Activated CD8-positive, alpha-beta T cell treated with anti-CD3 and anti-CD28 coated beads for 36 hours (primary cell): ENCODE measurements around the gene USP20. TPM values are rescaled to one million over a fixed set of nuclear protein-coding genes. Genes with fewer than 3 reads are reported as not detected.

Experiments used
- ATAC-seq: fragments of 200-7000 bp; cut with Tn5 transposase; one replicate; pipeline ENCODE4 v1.10.0; 2021; ENCODE audit warnings: mild to moderate bottlenecking, moderate library complexity
- CTCF ChIA-PET: fragments of 350-600 bp; sonication (Branson Sonifier 250); formaldehyde crosslinking; loops from one replicate; lab custom pipeline; 2021; ENCODE audit warnings: antibody characterized with exemption; lab: Charles Lee
- POLR2A ChIA-PET: fragments of 350-600 bp; sonication (Branson Sonifier 250); formaldehyde crosslinking; loops from one replicate; lab custom pipeline; 2021; ENCODE audit warnings: antibody characterized with exemption; lab: Charles Lee
- DNase-seq: peaks from one replicate; pipeline ENCODE4 v3.0.0-alpha.2; 2020
- H3K27ac Mint-ChIP-seq: one replicate; pipeline ENCODE4 v1.8.0; 2021; ENCODE audit warnings: mild to moderate bottlenecking, mixed read lengths
- H3K27me3 Mint-ChIP-seq: one replicate; pipeline ENCODE4 v1.8.0; 2021; ENCODE audit warnings: mixed read lengths
- H3K36me3 Mint-ChIP-seq: one replicate; pipeline ENCODE4 v1.8.0; 2021; ENCODE audit warnings: low read depth, mixed read lengths
- H3K4me1 Mint-ChIP-seq: one replicate; pipeline ENCODE4 v1.8.0; 2021; ENCODE audit warnings: low read depth, mixed read lengths
- H3K4me3 Mint-ChIP-seq: one replicate; pipeline ENCODE4 v1.8.0; 2021; ENCODE audit warnings: mild to moderate bottlenecking, moderate library complexity, mixed read lengths
- H3K9me3 Mint-ChIP-seq: one replicate; pipeline ENCODE4 v1.8.0; 2021; ENCODE audit warnings: mixed read lengths
- CTCF ChIP-seq: fragments of 200-600 bp; IDR thresholded peaks from one replicate; pipeline ENCODE4 v1.8.0; 2022; ENCODE audit warnings: antibody characterized with exemption, mild to moderate bottlenecking
- intact Hi-C: fragments of 100-400 bp; cut with micrococcal nuclease; formaldehyde crosslinking; loops from one replicate; pipeline ENCODE4 v1.10.0; 2022
- total RNA-seq, 2 experiments: library from RNA; stranded (reverse); gene quantifications; one replicate each; pipeline ENCODE4 v1.2.3, GENCODE V29; 2021

The USP20 gene
- total RNA-seq, 2 experiments from 2014 or later: 55.3 to 55.9 TPM

DNA sequence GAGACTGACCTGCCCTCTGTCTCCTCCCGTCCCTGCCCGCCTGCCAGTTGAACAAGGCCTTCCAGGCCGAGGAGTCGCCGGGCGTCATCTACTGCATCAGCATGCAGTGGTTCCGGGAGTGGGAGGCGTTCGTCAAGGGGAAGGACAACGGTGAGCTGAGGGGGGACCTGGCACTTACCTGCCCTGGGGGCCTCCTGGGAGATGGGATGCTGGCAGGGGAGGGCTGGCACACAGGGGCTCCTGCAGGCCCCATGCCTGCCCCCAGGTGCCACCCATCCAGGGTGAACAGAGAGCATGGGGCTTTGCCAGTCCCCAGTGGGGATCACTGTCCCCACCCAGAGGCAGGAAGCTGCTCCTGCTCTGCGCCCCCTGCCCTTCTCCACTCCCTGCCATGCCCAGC lies 43.0 kb downstream of the USP20 start:
- CTCF ChIA-PET: interaction anchor here (0.8 to 0.9 kb wide), 2 partner anchors 9 to 59 kb away, joined by 3 read pairs; no protein-coding TSS in a partner anchor
- ATAC-seq (no peak), DNase-seq (no peak)
- Mint-ChIP-seq H3K4me3 (no peak overlapping the region), H3K9me3 (no peaks in the 10 kb centered on the region), H3K27me3 (no peaks in the 10 kb centered on the region), H3K27ac (peak overlapping the region; percentile 34), H3K36me3 (peaks cover 23% of the 10 kb centered on the region), H3K4me1 (peaks cover 9% of the 10 kb centered on the region)
- intact Hi-C loops: no loop called here
- no peak for TF ChIP-seq CTCF
- POLR2A ChIA-PET: interaction anchor here (0.7 to 4.4 kb wide), 3 partner anchors 9 to 40 kb away, joined by 3 to 31 read pairs (median 3); no protein-coding TSS in a partner anchor

DNA sequence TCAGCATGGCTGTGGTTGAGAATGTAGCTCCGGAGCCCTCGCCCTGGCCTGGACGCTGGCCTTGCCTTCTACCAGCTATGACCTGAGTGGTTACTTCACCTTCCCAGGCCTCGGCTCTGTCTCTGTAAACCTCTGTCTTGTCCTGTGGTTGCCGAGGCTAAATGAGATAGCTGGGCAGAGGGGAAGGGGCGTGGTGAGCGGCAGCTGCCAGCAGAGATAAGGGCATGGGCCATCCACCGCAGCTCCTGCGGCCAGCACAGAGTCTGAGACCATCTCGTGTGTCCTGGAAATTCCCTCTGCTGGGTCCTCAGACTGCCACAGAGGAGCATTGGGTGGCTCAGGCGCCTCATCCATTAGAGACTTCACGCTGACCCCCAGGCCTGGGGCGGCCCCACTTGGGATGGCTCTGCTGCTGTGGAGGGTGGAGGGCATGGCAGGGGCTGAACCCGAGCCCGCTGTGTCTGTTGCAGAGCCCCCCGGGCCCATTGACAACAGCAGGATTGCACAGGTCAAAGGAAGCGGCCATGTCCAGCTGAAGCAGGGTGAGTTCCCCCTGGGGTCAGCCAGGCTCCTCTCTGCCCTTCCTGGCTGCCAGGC lies 43.9 kb downstream of the USP20 start:
- intact Hi-C loops: no loop called here
- Mint-ChIP-seq H3K36me3 (peaks cover 23% of the 10 kb centered on the region), H3K27ac (no peak overlapping the region), H3K4me3 (no peak overlapping the region), H3K4me1 (peaks cover 15% of the 10 kb centered on the region), H3K9me3 (no peaks in the 10 kb centered on the region), H3K27me3 (no peaks in the 10 kb centered on the region)
- ChIA-PET POLR2A (interaction anchor here (1.5 to 4.4 kb wide), 2 partner anchors 10 to 36 kb away, joined by 4 to 31 read pairs; no protein-coding TSS in a partner anchor), CTCF (interaction anchor here (0.8 kb wide), 1 partner anchor 59 kb away, joined by 3 read pairs; no protein-coding TSS in a partner anchor)
- ATAC-seq (no peak), DNase-seq (no peak)
- TF ChIP-seq CTCF: no peak

DNA sequence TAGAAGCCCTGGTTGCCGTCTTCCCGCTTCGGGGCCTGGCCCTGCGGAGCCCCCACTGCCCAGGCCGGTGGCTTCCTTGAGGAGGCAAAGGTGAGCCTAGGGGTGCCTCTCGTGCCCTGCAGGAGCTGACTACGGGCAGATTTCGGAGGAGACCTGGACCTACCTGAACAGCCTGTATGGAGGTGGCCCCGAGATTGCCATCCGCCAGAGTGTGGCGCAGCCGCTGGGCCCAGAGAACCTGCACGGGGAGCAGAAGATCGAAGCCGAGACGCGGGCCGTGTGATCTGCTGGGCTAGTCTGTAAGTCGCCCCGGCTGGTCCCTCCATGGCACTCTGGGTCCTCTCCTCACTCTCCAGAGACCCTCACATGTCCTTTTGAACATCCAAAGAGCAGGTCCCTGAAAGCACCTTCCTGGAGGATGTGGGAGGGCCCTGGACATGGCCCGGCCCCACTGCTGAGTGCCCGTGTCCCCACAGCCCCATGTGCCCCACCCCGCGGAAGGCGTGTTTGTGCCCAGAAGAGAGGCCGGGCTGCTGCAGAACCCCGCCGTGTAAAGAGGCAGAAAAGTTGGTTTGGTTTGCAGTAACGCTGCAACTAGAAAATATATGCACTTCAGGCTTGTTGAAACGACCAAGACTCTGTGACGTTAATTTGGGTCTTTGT lies 44.9 kb downstream of the USP20 start:
- ATAC-seq (no peak), DNase-seq (no peak)
- Mint-ChIP-seq H3K4me3 (no peak overlapping the region), H3K36me3 (peaks cover 24% of the 10 kb centered on the region), H3K27ac (peak overlapping the region; percentile 30), H3K9me3 (no peaks in the 10 kb centered on the region), H3K4me1 (peaks cover 16% of the 10 kb centered on the region), H3K27me3 (no peaks in the 10 kb centered on the region)
- CTCF ChIA-PET: no interaction called here
- POLR2A ChIA-PET: interaction anchor here (1.5 to 4.4 kb wide), 2 partner anchors 11 to 37 kb away, joined by 4 to 31 read pairs; no protein-coding TSS in a partner anchor
- TF ChIP-seq CTCF: no peak
- intact Hi-C loops: loop anchor here (5.0 kb wide), 1 partner anchor 48 kb away; no protein-coding TSS in a partner anchor

GRCh38 chr9:129880654-129881546 lies 45.6 kb downstream of the USP20 start:
- intact Hi-C loops: loop anchor here (5.0 kb wide), 1 partner anchor 49 kb away; no protein-coding TSS in a partner anchor
- no peak for DNase-seq
- CTCF ChIA-PET: no interaction called here
- no peak for TF ChIP-seq CTCF
- Mint-ChIP-seq H3K4me3 (no peak overlapping the region), H3K36me3 (peaks cover 30% of the 10 kb centered on the region), H3K27me3 (no peaks in the 10 kb centered on the region), H3K27ac (no peak overlapping the region), H3K9me3 (no peaks in the 10 kb centered on the region), H3K4me1 (peaks cover 16% of the 10 kb centered on the region)
- POLR2A ChIA-PET: interaction anchor here (1.0 kb wide), 1 partner anchor 11 kb away, joined by 5 read pairs; no protein-coding TSS in a partner anchor
- ATAC-seq: no peak
